K562 (cell line): ENCODE results near the gene YEATS2. TPM values are rescaled to one million over a fixed set of nuclear protein-coding genes. Genes with fewer than 3 reads are reported as not detected.
A peak's percentile ranks its signal among the peaks of the same experiment; 100 is the strongest.

Source experiments
- ATAC-seq: fragments of 200-7000 bp; cut with Tn5 transposase; 3 replicates; pipeline ENCODE4 v1.9.1; 2020; ENCODE audit warnings: moderate library complexity
- BruUV-seq: library from RNA; stranded (reverse); fragments of 400-500 nt; replicated peaks from 2 replicates; lab custom pipeline; 2021; lab: Mats Ljungman, UMichigan
- CTCF ChIA-PET: fragments of 300-600 bp; formaldehyde crosslinking; extraction: SDS; loops from one replicate; lab custom pipeline; 2021; ENCODE audit warnings: low intra/inter-chr PET ratio; lab: Yijun Ruan, JAX
- POLR2A ChIA-PET: fragments of 300-600, 350-650 bp; sonication (Branson Sonifier 250); formaldehyde crosslinking; extraction: SDS; loops from one replicate; lab custom pipeline; 2021; ENCODE audit warnings: antibody characterized with exemption, inconsistent platforms; lab: Yijun Ruan, JAX
- DNase-seq, 4 experiments: peaks; one replicate each; pipeline versions ENCODE4 v3.0.0 to v3.0.0-alpha.2; 2011 to 2018; ENCODE audit warnings: low spot score in 3 of 4, mixed read lengths in 3 of 4; ENCODE audit errors: extremely low read depth in 1 of 4
- FAIRE-seq: peaks from 2 replicates; lab custom pipeline; 2011; peaks lifted over from hg19 to GRCh38; lab: Jason Lieb, UNC
- H2AFZ ChIP-seq: 2 replicates; pipeline ENCODE4 v1.6.0; 2011; ENCODE audit warnings: low read depth, low read length, control low read depth, inconsistent platforms
- H3K27ac ChIP-seq: fragments of 200-600 bp; 3 replicates; pipeline ENCODE4 v1.8.0; 2011; ENCODE audit warnings: low read depth, mild to moderate bottlenecking, control low read depth, inconsistent platforms, low read length, moderate library complexity, mixed read lengths; ENCODE audit errors: extremely low read depth
- H3K27me3 ChIP-seq, 2 experiments: fragments of 300-600 bp in 1 of 2; 2 replicates in 1 of 2; 3 replicates in 1 of 2; pipeline versions ENCODE4 v1.6.0 to v1.8.0; 2011; ENCODE audit warnings: inconsistent platforms in 2 of 2, low read length in 2 of 2, mild to moderate bottlenecking in 1 of 2, mixed read lengths in 1 of 2, moderate library complexity in 1 of 2; ENCODE audit not compliant: control insufficient read depth in 2 of 2, insufficient read depth in 2 of 2
- H3K36me3 ChIP-seq: fragments of 300-600 bp; 3 replicates; pipeline ENCODE4 v1.8.0; 2011; ENCODE audit warnings: mild to moderate bottlenecking, low read length, inconsistent platforms; ENCODE audit not compliant: control insufficient read depth, insufficient read depth
- H3K4me1 ChIP-seq, 2 experiments: fragments of 200-600 bp in 1 of 2; replicated peaks in 1 of 2; 2 replicates in 1 of 2; 3 replicates in 1 of 2; pipeline versions ENCODE4 v1.5.1 to v1.8.0; 2011; ENCODE audit warnings: inconsistent platforms in 2 of 2, low read length in 2 of 2, mild to moderate bottlenecking in 1 of 2, mixed read lengths in 1 of 2, moderate library complexity in 1 of 2; ENCODE audit not compliant: control insufficient read depth in 2 of 2, insufficient read depth in 2 of 2
- H3K4me2 ChIP-seq: 2 replicates; pipeline ENCODE4 v1.6.1; 2011; ENCODE audit warnings: low read length, control low read depth, inconsistent platforms, mixed read lengths; ENCODE audit not compliant: insufficient read depth
- H3K4me3 ChIP-seq: fragments of 200-600 bp; sonication (generic), shearing (Covaris generic); 2 replicates; pipeline ENCODE4 v1.5.1; 2016; ENCODE audit warnings: control low read depth, inconsistent platforms
- H3K79me2 ChIP-seq: fragments of 200-600 bp; 3 replicates; pipeline ENCODE4 v1.8.0; 2011; ENCODE audit warnings: low read length, inconsistent platforms; ENCODE audit not compliant: control insufficient read depth, insufficient read depth
- H3K9ac ChIP-seq, 2 experiments: 2 replicates each; pipeline versions ENCODE4 v1.6.0 to v1.6.1; 2011; ENCODE audit warnings: low read depth in 2 of 2, low read length in 2 of 2, control low read depth in 1 of 2, inconsistent platforms in 1 of 2, mild to moderate bottlenecking in 1 of 2, mixed read lengths in 1 of 2; ENCODE audit not compliant: insufficient read depth in 1 of 2
- H3K9me1 ChIP-seq: one replicate; pipeline ENCODE4 v1.6.0; 2011; ENCODE audit warnings: inconsistent platforms, mild to moderate bottlenecking, low read length, moderate library complexity; ENCODE audit not compliant: control insufficient read depth, insufficient read depth
- H3K9me3 ChIP-seq: replicated peaks from 2 replicates; pipeline ENCODE4 v1.5.1; 2011; ENCODE audit warnings: low read depth, low read length, inconsistent platforms; ENCODE audit not compliant: control insufficient read depth, insufficient read depth
- H4K20me1 ChIP-seq: replicated peaks from 2 replicates; pipeline ENCODE4 v1.6.1; 2011; ENCODE audit warnings: low read length, inconsistent platforms, mixed read lengths; ENCODE audit not compliant: control insufficient read depth, insufficient read depth
- CC2D1A ChIP-seq: fragments of 450-650 bp; IDR thresholded peaks from 2 replicates; pipeline ENCODE4 v1.6.1; 2017; ENCODE audit warnings: mild to moderate bottlenecking
- CCNT2 ChIP-seq: IDR thresholded peaks from 2 replicates; pipeline ENCODE4 v1.6.1; 2011; ENCODE audit warnings: borderline replicate concordance, low read depth, mild to moderate bottlenecking, moderate library complexity, mixed read lengths, low read length; ENCODE audit not compliant: insufficient read length; ENCODE audit errors: extremely low read depth
- CHAMP1 ChIP-seq: fragments of 450-650 bp; IDR thresholded peaks from 2 replicates; pipeline ENCODE4 v1.6.1; 2016; ENCODE audit warnings: mild to moderate bottlenecking
- DACH1 ChIP-seq: fragments of 450-650 bp; IDR thresholded peaks from 2 replicates; pipeline ENCODE4 v1.6.1; 2018; ENCODE audit not compliant: partially characterized antibody
- EZH2 ChIP-seq: IDR thresholded peaks from 2 replicates; pipeline ENCODE4 v1.6.1; 2012; ENCODE audit warnings: low read depth, mild to moderate bottlenecking, inconsistent platforms, low read length, borderline replicate concordance
- HMBOX1 ChIP-seq: sonication (generic); IDR thresholded peaks from 2 replicates; pipeline ENCODE4 v1.6.1; 2016
- IFI16 ChIP-seq: fragments of 250-450 bp; sonication (Bioruptor Pico); IDR thresholded peaks from 2 replicates; pipeline ENCODE4 v2.1.2; 2022; ENCODE audit warnings: mild to moderate bottlenecking, inconsistent platforms
- POU5F1 ChIP-seq: fragments of 150-350 bp; IDR thresholded peaks from 2 replicates; pipeline ENCODE4 v1.6.1; 2014; ENCODE audit warnings: borderline replicate concordance, low read length, low read depth, mild to moderate bottlenecking; ENCODE audit not compliant: partially characterized antibody
- WHSC1 ChIP-seq: IDR thresholded peaks from one replicate; pipeline ENCODE4 v1.6.1; 2012; ENCODE audit warnings: low read length, control low read depth, inconsistent platforms
- ZBTB33 ChIP-seq: sonication (generic); formaldehyde crosslinking; IDR thresholded peaks from 2 replicates; pipeline ENCODE4 v1.8.1; 2023; ENCODE audit warnings: mild to moderate bottlenecking, missing genetic modification reagents
- ZNF140 ChIP-seq: fragments of 250-450 bp; sonication (Bioruptor Pico); IDR thresholded peaks from 2 replicates; pipeline ENCODE4 v1.8.0; 2021; ENCODE audit warnings: moderate library complexity, mild to moderate bottlenecking, inconsistent platforms
- ZNF644 ChIP-seq: fragments of 200-800 bp; sonication (Bioruptor generic); IDR thresholded peaks from 2 replicates; pipeline ENCODE4 v1.6.1; 2016; ENCODE audit warnings: low read depth, missing genetic modification characterization, missing compliant biosample characterization
- WGBS: fragments of 100-300 bp; shearing (Covaris generic); methylation state at CpG from one replicate; pipeline ENCODE4 v1.1.6; 2016; ENCODE audit warnings: low coverage, mixed read lengths; ENCODE audit not compliant: insufficient coverage; ENCODE audit errors: missing lambda C conversion rate; 5-methylcytosine and 5-hydroxymethylcytosine counted together
- in situ Hi-C: fragments of 300-500 bp; cut with MboI; formaldehyde crosslinking; loops from 4 replicates; pipeline ENCODE4 v1.15.0; 2018; ENCODE audit warnings: inconsistent platforms, mixed read lengths
- intact Hi-C: fragments of 100-400 bp; cut with micrococcal nuclease; formaldehyde crosslinking; loops from 2 replicates; pipeline ENCODE4 v1.14.2; 2022
- polyA plus RNA-seq, 8 experiments: library from polyadenylated mRNA; depleted of rRNA in 4 of 8; stranded (reverse) in 5 of 8; unstranded in 3 of 8; fragments of >200 nt; fragmentation: Nextera tagmentation in 2 of 8; fragmentation: Illumina TruSeq in 1 of 8; extraction: Ambion mirVana in 2 of 8; extraction: Trizol in 1 of 8; gene quantifications; 2 replicates each; pipeline versions ENCODE4 v1.2.1 to v1.2.3, GENCODE V29; 2011 to 2014; ENCODE audit warnings: inconsistent platforms in 1 of 8, missing spikeins in 1 of 8
- total RNA-seq, 7 experiments: library from RNA; depleted of rRNA in 6 of 7; stranded (reverse); fragments of >200 nt in 6 of 7; fragmentation: Illumina TruSeq in 2 of 7; extraction: Trizol in 2 of 7; gene quantifications; 2 replicates each; pipeline versions ENCODE4 v1.2.1 to v1.2.3, GENCODE V29; 2011 to 2021; ENCODE audit warnings: low replicate concordance in 1 of 7

The YEATS2 gene
- total and polyA plus RNA-seq, 9 of the 15 experiments (the other 6 are each of a cell fraction or from before 2014, with no cell fraction given): 1.8 to 35.2 (median 19.0) TPM

- no peak for ATAC-seq
- H3K4me3 ChIP-seq: no peak overlapping the region
- intact Hi-C loops: no loop called here
- ChIA-PET CTCF (no interaction called here), POLR2A (interaction anchor here (0.8 kb wide), 1 partner anchor 38 kb away, joined by 3 read pairs; no protein-coding TSS in a partner anchor)
- H3K36me3 ChIP-seq: no peaks in the 10 kb centered on the region
- no peaks in the 10 kb centered on the region; a peak in 1 of 5 replicates for H3K4me1 ChIP-seq
- no peak overlapping the region for H2AFZ ChIP-seq
- H3K79me2 ChIP-seq: no peaks in the 10 kb centered on the region
- in situ Hi-C loops: no loop called here
- BruUV-seq: no TSS peak
- H4K20me1 ChIP-seq: no peaks in the 10 kb centered on the region
- no peaks in the 10 kb centered on the region for H3K9me1 ChIP-seq
- H3K27me3 ChIP-seq: no peaks in the 10 kb centered on the region
- 65% methylated on average over 6 of the region's 6 CpGs for WGBS
- DNase-seq: no peak
- TF ChIP-seq HMBOX1: no peak
- TF ChIP-seq ZNF140 (CRISPR knock-in tag): no peak
- no peak for TF ChIP-seq POU5F1
- TF ChIP-seq EZH2: no peak
- TF ChIP-seq CC2D1A: 0 out of 2 replicates have a peak, but pooled peaks have one; percentile 19
- peak; percentile 20 for TF ChIP-seq DACH1
- 0 out of 2 replicates have a peak, but pooled peaks have one; percentile 60 for TF ChIP-seq CHAMP1
- TF ChIP-seq ZNF644 (tag): no peak
- TF ChIP-seq CCNT2: no peak
- TF ChIP-seq IFI16 (CRISPR knock-in tag): no peak
- TF ChIP-seq ZBTB33 (CRISPR knock-in tag): peak; percentile 87; the same call in 1 of the 2 replicates
- TF ChIP-seq WHSC1: no peak
- no peak overlapping the region for H3K4me2 ChIP-seq
- H3K9ac ChIP-seq: no peak overlapping the region
- no peak for FAIRE-seq
- H3K27ac ChIP-seq: no peak overlapping the region
- no peaks in the 10 kb centered on the region for H3K9me3 ChIP-seq
These were observed 9.9 kb upstream of the YEATS2 start for GRCh38 chr3:183687705-183688104.
